GM20431 (cell line): ENCODE data around the gene HECTD1.

ENCODE experiments used
- in situ Hi-C: fragments of 300-500 bp; cut with MseI, MboI; formaldehyde crosslinking; loops from one replicate; pipeline ENCODE4 v1.15.0; 2020; ENCODE audit warnings: low sequenced_read_pairs; ENCODE audit not compliant: unreplicated experiment

Gene HECTD1

GRCh38 chr14:31162910-31163649, 44.5 kb downstream of the HECTD1 start:
- in situ Hi-C loops, result no loop called here

GRCh38 chr14:31161274-31161673, 46.3 kb downstream of the HECTD1 start:
- in situ Hi-C loops, result no loop called here

- in situ Hi-C loops, result no loop called here
Measured at GRCh38 chr14:31159682-31160296, 47.8 kb downstream of the HECTD1 start.

- in situ Hi-C loops, result no loop called here
Measured at GRCh38 chr14:31154956-31155355, 52.6 kb downstream of the HECTD1 start.

GRCh38 chr14:31142455-31143087, 65.0 kb downstream of the HECTD1 start:
- in situ Hi-C loops, result no loop called here

- in situ Hi-C loops, result no loop called here
Measured at GRCh38 chr14:31139301-31139847, 68.2 kb downstream of the HECTD1 start.

- in situ Hi-C loops, result no loop called here
Measured at GRCh38 chr14:31138301-31138700, 69.3 kb downstream of the HECTD1 start.

- in situ Hi-C loops, result no loop called here
Measured at GRCh38 chr14:31137214-31137889, 70.2 kb downstream of the HECTD1 start.

- in situ Hi-C loops, result no loop called here
Measured at GRCh38 chr14:31133133-31133532, 74.5 kb downstream of the HECTD1 start.

GRCh38 chr14:31128601-31129526, 78.7 kb downstream of the HECTD1 start:
- in situ Hi-C loops, result no loop called here

- in situ Hi-C loops, result no loop called here
Measured at GRCh38 chr14:31127690-31128089, 79.9 kb downstream of the HECTD1 start.

- in situ Hi-C loops, result no loop called here
Measured at GRCh38 chr14:31126680-31127079, 80.9 kb downstream of the HECTD1 start.

GRCh38 chr14:31125231-31125630, 82.4 kb downstream of the HECTD1 start:
- in situ Hi-C loops, result no loop called here

GRCh38 chr14:31124197-31124596, 83.4 kb downstream of the HECTD1 start:
- in situ Hi-C loops, result no loop called here

GRCh38 chr14:31122921-31123320, 84.7 kb downstream of the HECTD1 start:
- in situ Hi-C loops, result no loop called here

GRCh38 chr14:31122098-31122611, 85.4 kb downstream of the HECTD1 start:
- in situ Hi-C loops, result no loop called here

GRCh38 chr14:31118892-31119291, 88.7 kb downstream of the HECTD1 start:
- in situ Hi-C loops, result no loop called here

- in situ Hi-C loops, result no loop called here
Measured at GRCh38 chr14:31113794-31114193, 93.8 kb downstream of the HECTD1 start.

- in situ Hi-C loops, result no loop called here
Measured at GRCh38 chr14:31110872-31111271, 96.7 kb downstream of the HECTD1 start.
